A549 (cell line): ENCODE results near the gene SAA1.

Source experiments
- CEBPB ChIP-seq, 2 experiments: fragments of >200 bp in 1 of 2; sonication (Bioruptor Twin) in 1 of 2; formaldehyde crosslinking in 1 of 2; IDR thresholded peaks; 2 replicates each; pipeline ENCODE4 v1.6.1; 2012 to 2016
- EP300 ChIP-seq, 2 experiments: fragments of >200 bp; sonication (Bioruptor Twin); formaldehyde crosslinking; IDR thresholded peaks; 2 replicates in 1 of 2; 3 replicates in 1 of 2; pipeline ENCODE4 v1.6.1; 2016 to 2017
- FOSL2 ChIP-seq, 2 experiments: fragments of 450-650 bp in 1 of 2; fragments of >200 bp in 1 of 2; sonication (Bioruptor Twin) in 1 of 2; formaldehyde crosslinking; IDR thresholded peaks; 2 replicates each; pipeline versions ENCODE4 v1.5.0 to v1.6.1; 2016 to 2020; ENCODE audit warnings: mild to moderate bottlenecking in 1 of 2, moderate library complexity in 1 of 2
- HOXB5 ChIP-seq: fragments of 250-450 bp; sonication (Bioruptor Pico); IDR thresholded peaks from 2 replicates; pipeline ENCODE4 v1.5.0; 2020; ENCODE audit warnings: mild to moderate bottlenecking, moderate library complexity
- MAFK ChIP-seq: fragments of 450-650 bp; IDR thresholded peaks from 2 replicates; pipeline ENCODE4 v1.6.1; 2014; ENCODE audit not compliant: partially characterized antibody
- POLR2A ChIP-seq: IDR thresholded peaks from 2 replicates; pipeline ENCODE4 v1.6.1; 2012; ENCODE audit warnings: mild to moderate bottlenecking, low read length
- RAD21 ChIP-seq, 2 experiments: fragments of >200 bp in 1 of 2; sonication (Bioruptor Twin) in 1 of 2; formaldehyde crosslinking in 1 of 2; IDR thresholded peaks in 1 of 2; conservative IDR thresholded peaks in 1 of 2; 2 replicates in 1 of 2; 3 replicates in 1 of 2; pipeline ENCODE4 v1.6.1; 2012 to 2018; ENCODE audit warnings: inconsistent platforms in 1 of 2
- RCOR1 ChIP-seq: fragments of 150-350 bp; IDR thresholded peaks from 2 replicates; pipeline ENCODE4 v1.6.1; 2014; ENCODE audit warnings: antibody characterized with exemption, low read length, low read depth
- RFX5 ChIP-seq: fragments of 450-650 bp; IDR thresholded peaks from 2 replicates; pipeline ENCODE4 v1.7.1; 2014; ENCODE audit warnings: antibody characterized with exemption, mild to moderate bottlenecking, moderate library complexity
- ZFP36 ChIP-seq: fragments of 450-650 bp; IDR thresholded peaks from 2 replicates; pipeline ENCODE4 v1.6.1; 2014; ENCODE audit warnings: borderline replicate concordance; ENCODE audit not compliant: partially characterized antibody
- TF ChIP-seq, protein P1 (sequence below): fragments of >200 bp; sonication (Bioruptor Twin); formaldehyde crosslinking; IDR thresholded peaks from 3 replicates; pipeline ENCODE4 v1.5.1; 2016
- TF ChIP-seq, protein P2 (sequence below): IDR thresholded peaks from 2 replicates; pipeline ENCODE4 v1.6.1; 2012
- TF ChIP-seq, protein P3 (sequence below): fragments of 200-600 bp; sonication (generic); IDR thresholded peaks from 2 replicates; pipeline ENCODE4 v1.6.1; 2016; ENCODE audit warnings: antibody characterized with exemption, mild to moderate bottlenecking, moderate library complexity

DNA sequence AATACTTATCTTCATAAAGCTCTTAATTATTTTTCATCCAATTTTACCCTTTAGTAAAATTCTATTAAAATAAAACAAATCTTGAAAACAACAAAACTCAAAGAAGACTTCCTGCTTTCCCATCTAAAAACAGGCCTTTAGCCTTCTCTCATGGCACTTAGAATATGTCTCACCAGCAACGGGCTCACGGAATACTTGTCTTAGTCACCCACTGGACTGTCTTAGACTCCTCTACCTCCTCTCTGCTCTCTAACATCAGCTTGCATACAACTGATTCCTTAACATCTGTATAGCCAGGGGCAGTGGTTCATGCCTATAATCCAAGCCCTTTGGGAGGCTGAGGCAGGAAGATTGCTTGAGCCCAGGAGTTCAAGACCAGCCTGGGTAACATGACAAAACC is 42.2 kb downstream of the SAA1 start:
- TF ChIP-seq, protein P1, sequence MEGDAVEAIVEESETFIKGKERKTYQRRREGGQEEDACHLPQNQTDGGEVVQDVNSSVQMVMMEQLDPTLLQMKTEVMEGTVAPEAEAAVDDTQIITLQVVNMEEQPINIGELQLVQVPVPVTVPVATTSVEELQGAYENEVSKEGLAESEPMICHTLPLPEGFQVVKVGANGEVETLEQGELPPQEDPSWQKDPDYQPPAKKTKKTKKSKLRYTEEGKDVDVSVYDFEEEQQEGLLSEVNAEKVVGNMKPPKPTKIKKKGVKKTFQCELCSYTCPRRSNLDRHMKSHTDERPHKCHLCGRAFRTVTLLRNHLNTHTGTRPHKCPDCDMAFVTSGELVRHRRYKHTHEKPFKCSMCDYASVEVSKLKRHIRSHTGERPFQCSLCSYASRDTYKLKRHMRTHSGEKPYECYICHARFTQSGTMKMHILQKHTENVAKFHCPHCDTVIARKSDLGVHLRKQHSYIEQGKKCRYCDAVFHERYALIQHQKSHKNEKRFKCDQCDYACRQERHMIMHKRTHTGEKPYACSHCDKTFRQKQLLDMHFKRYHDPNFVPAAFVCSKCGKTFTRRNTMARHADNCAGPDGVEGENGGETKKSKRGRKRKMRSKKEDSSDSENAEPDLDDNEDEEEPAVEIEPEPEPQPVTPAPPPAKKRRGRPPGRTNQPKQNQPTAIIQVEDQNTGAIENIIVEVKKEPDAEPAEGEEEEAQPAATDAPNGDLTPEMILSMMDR: no peak
- TF ChIP-seq MAFK (no peak), RAD21 (conservative IDR thresholded peaks at IDR 0.05 in 1 of 2, IDR thresholded peaks at IDR 0.05 in 1 of 2) (no peak), RCOR1 (no peak), EP300 (IDR thresholded peaks at IDR 0.05) (no peak), RFX5 (no peak), HOXB5 (CRISPR knock-in tag) (no peak), POLR2A (no peak), ZFP36 (no peak), FOSL2 (IDR thresholded peaks at IDR 0.05) (no peak), FOSL2 (CRISPR knock-in tag; IDR thresholded peaks at IDR 0.05) (no peak), CEBPB (IDR thresholded peaks at IDR 0.05) (no peak)
- TF ChIP-seq, protein P2, sequence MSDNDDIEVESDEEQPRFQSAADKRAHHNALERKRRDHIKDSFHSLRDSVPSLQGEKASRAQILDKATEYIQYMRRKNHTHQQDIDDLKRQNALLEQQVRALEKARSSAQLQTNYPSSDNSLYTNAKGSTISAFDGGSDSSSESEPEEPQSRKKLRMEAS: no peak
- TF ChIP-seq, protein P3, sequence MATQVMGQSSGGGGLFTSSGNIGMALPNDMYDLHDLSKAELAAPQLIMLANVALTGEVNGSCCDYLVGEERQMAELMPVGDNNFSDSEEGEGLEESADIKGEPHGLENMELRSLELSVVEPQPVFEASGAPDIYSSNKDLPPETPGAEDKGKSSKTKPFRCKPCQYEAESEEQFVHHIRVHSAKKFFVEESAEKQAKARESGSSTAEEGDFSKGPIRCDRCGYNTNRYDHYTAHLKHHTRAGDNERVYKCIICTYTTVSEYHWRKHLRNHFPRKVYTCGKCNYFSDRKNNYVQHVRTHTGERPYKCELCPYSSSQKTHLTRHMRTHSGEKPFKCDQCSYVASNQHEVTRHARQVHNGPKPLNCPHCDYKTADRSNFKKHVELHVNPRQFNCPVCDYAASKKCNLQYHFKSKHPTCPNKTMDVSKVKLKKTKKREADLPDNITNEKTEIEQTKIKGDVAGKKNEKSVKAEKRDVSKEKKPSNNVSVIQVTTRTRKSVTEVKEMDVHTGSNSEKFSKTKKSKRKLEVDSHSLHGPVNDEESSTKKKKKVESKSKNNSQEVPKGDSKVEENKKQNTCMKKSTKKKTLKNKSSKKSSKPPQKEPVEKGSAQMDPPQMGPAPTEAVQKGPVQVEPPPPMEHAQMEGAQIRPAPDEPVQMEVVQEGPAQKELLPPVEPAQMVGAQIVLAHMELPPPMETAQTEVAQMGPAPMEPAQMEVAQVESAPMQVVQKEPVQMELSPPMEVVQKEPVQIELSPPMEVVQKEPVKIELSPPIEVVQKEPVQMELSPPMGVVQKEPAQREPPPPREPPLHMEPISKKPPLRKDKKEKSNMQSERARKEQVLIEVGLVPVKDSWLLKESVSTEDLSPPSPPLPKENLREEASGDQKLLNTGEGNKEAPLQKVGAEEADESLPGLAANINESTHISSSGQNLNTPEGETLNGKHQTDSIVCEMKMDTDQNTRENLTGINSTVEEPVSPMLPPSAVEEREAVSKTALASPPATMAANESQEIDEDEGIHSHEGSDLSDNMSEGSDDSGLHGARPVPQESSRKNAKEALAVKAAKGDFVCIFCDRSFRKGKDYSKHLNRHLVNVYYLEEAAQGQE: no peak
